ENCODE data around the gene TBL1X. TPM values are rescaled to one million over a fixed set of nuclear protein-coding genes. Genes with fewer than 3 reads are reported as not detected.

The TBL1X gene
- total and polyA plus RNA-seq, 2 of the 8 experiments (the other 6 are each of a cell fraction or from before 2014, with no cell fraction given), result 13.3 to 25.6 TPM

DNA sequence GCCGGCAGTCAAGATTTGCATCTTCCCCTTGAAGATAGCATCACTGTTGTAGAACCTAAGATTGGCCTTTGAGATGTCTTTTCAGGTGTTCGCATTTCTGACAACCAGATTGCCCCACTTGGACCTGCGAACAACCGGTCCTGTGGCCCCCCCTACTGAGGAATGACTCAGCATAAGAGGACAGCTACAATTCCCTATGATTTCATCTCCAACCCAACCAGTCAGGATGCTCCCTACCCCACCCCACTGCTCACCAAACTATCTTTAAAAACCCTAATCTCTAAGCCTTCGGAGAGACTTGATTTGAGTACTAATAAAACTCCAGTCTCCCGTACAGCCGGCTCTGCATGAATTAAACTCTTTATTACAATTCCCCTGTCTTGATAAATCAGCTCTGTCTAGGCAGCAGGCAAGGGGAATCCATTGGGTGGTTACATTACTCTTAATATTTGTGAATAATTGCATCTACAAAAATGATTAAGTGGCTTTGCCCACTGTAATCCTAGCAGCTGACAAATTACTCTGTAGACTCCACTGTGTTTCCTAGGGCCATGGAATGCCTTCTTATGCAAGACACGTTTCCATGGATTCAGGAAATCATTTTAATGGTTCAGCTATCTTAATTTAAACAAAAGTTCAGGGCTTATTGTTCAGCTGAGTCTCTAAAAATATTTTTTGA is 205.4 kb downstream of the TBL1X start:
- Histone ChIP-seq H4K91ac (replicated peaks; ENCODE audit: insufficient read length, low read length) (no peak overlapping the region), H4K20me1 (replicated peaks in 1 of 2; ENCODE audit: control insufficient read depth in 1 of 2, insufficient read depth in 2 of 2, low read length in 2 of 2) (no peaks in the 10 kb centered on the region), H3K4me2 (ENCODE audit: insufficient read depth in 1 of 2, low read depth in 2 of 2, low read length in 2 of 2) (no peak overlapping the region), H2BK5ac (ENCODE audit: low read depth, low read length) (no peak overlapping the region), H4K5ac (ENCODE audit: insufficient read length, low read depth, low read length) (no peak overlapping the region), H3K4me1 (replicated peaks in 1 of 4; ENCODE audit: control insufficient read depth in 3 of 4, insufficient read depth in 4 of 4, low read length in 3 of 4) (no peaks in the 10 kb centered on the region; a peak in 1 of 7 replicates), H3K4ac (replicated peaks; ENCODE audit: insufficient read length, low read depth, low read length) (no peak overlapping the region), H3K23ac (ENCODE audit: insufficient read length) (no peak overlapping the region), H2AK5ac (ENCODE audit: low read depth, low read length) (no peak overlapping the region), H2AFZ (ENCODE audit: low read length) (no peak overlapping the region), H3K4me3 (ENCODE audit: extremely low read depth in 1 of 4, insufficient read depth in 2 of 4, low read depth in 3 of 4, low read length in 4 of 4) (no peak overlapping the region), H3K56ac (replicated peaks; ENCODE audit: insufficient read length, low read depth, low read length) (no peak overlapping the region), H3K36me3 (ENCODE audit: control insufficient read depth in 2 of 4, insufficient read depth in 4 of 4, low read length in 3 of 4) (peaks cover 0 to 3% (median 0%) of the 10 kb centered on the region in 4 experiments; a peak in 3 of 8 replicates), H3K27me3 (replicated peaks in 1 of 4; ENCODE audit: control insufficient read depth in 3 of 4, extremely low read depth in 1 of 4, insufficient read depth in 3 of 4, low read length in 3 of 4) (no peaks in the 10 kb centered on the region), H3K14ac (ENCODE audit: insufficient read length) (no peak overlapping the region), H3K9ac (replicated peaks in 1 of 4; ENCODE audit: extremely low read depth in 1 of 4, low read depth in 3 of 4, low read length in 3 of 4) (no peak overlapping the region), H2BK12ac (ENCODE audit: low read depth, low read length) (no peak overlapping the region), H4K8ac (ENCODE audit: extremely low read depth, insufficient read depth, low read length) (no peak overlapping the region), H3K79me2 (ENCODE audit: control insufficient read depth in 1 of 2, insufficient read depth in 2 of 2, low read length in 2 of 2) (no peaks in the 10 kb centered on the region), H2BK120ac (replicated peaks; ENCODE audit: low read depth, low read length) (no peak overlapping the region), H3K79me1 (ENCODE audit: low read depth, low read length) (no peaks in the 10 kb centered on the region), H3K23me2 (ENCODE audit: low read depth, low read length) (no peaks in the 10 kb centered on the region), H3K18ac (ENCODE audit: extremely low read depth, low read length) (no peak overlapping the region), H3K9me3 (ENCODE audit: insufficient read depth in 2 of 2, low read depth in 1 of 2, low read length in 1 of 2) (0 out of 4 replicates have a peak, but pooled peaks cover 0 to 2% of the 10 kb centered on the region in 2 experiments), H2BK15ac (ENCODE audit: low read length) (no peak overlapping the region), H3K27ac (ENCODE audit: low read depth, low read length) (no peak overlapping the region), H2BK20ac (ENCODE audit: low read length) (no peak overlapping the region)
- WGBS, 2 experiments (ENCODE audit: extremely low coverage in 1 of 2, insufficient coverage in 1 of 2, insufficient read length in 1 of 2, insufficient replicate concordance in 2 of 2, low coverage in 1 of 2, low lambda C conversion rate in 2 of 2, missing lambda C conversion rate in 1 of 2), result 81% methylated on average over 8 of the region's 8 CpGs; no CpG with 5 or more reads in 1 of the 2 experiments
- TF ChIP-seq KDM4A (IDR thresholded peaks at IDR 0.05; ENCODE audit: low read depth, low read length, severe bottlenecking), result no peak
- TF ChIP-seq KDM5A (IDR thresholded peaks at IDR 0.05; ENCODE audit: low read length), result no peak
- TF ChIP-seq KDM1A (IDR thresholded peaks at IDR 0.05; ENCODE audit: borderline replicate concordance, low read length), result no peak
- TF ChIP-seq JUND (IDR thresholded peaks at IDR 0.05; ENCODE audit: low read length), result no peak
- TF ChIP-seq, protein P1, sequence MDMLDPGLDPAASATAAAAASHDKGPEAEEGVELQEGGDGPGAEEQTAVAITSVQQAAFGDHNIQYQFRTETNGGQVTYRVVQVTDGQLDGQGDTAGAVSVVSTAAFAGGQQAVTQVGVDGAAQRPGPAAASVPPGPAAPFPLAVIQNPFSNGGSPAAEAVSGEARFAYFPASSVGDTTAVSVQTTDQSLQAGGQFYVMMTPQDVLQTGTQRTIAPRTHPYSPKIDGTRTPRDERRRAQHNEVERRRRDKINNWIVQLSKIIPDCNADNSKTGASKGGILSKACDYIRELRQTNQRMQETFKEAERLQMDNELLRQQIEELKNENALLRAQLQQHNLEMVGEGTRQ (IDR thresholded peaks at IDR 0.05; ENCODE audit: low read length), result no peak
- TF ChIP-seq, protein P2, sequence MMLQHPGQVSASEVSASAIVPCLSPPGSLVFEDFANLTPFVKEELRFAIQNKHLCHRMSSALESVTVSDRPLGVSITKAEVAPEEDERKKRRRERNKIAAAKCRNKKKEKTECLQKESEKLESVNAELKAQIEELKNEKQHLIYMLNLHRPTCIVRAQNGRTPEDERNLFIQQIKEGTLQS (IDR thresholded peaks at IDR 0.05; ENCODE audit: insufficient read depth, low read depth, low read length), result no peak
- FAIRE-seq, result no peak
- POLR2A ChIA-PET (ENCODE audit: partially characterized antibody), result no interaction called here
- CTCF ChIA-PET (ENCODE audit: partially characterized antibody), result interaction anchor here (0.9 kb wide), 1 partner anchor 13 kb away, joined by 3 read pairs; no protein-coding TSS in a partner anchor
- no peak for DNase-seq (ENCODE audit: low read depth in 1 of 2, low spot score in 2 of 2)

Data from H1 (cell line).